Diencephalon (tissue), 1 donor: Measurements from ENCODE around the gene NCBP1. TPM values are rescaled to one million over a fixed set of nuclear protein-coding genes. Genes with fewer than 3 reads are reported as not detected.

Experiments
- total RNA-seq: library from RNA; depleted of rRNA; stranded (reverse); fragments of >200 nt; gene quantifications from one replicate; pipeline ENCODE4 v1.2.3, GENCODE V29; 2014

NCBP1 gene, protein sequence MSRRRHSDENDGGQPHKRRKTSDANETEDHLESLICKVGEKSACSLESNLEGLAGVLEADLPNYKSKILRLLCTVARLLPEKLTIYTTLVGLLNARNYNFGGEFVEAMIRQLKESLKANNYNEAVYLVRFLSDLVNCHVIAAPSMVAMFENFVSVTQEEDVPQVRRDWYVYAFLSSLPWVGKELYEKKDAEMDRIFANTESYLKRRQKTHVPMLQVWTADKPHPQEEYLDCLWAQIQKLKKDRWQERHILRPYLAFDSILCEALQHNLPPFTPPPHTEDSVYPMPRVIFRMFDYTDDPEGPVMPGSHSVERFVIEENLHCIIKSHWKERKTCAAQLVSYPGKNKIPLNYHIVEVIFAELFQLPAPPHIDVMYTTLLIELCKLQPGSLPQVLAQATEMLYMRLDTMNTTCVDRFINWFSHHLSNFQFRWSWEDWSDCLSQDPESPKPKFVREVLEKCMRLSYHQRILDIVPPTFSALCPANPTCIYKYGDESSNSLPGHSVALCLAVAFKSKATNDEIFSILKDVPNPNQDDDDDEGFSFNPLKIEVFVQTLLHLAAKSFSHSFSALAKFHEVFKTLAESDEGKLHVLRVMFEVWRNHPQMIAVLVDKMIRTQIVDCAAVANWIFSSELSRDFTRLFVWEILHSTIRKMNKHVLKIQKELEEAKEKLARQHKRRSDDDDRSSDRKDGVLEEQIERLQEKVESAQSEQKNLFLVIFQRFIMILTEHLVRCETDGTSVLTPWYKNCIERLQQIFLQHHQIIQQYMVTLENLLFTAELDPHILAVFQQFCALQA
- total RNA-seq, result 54.0 TPM

DNA sequence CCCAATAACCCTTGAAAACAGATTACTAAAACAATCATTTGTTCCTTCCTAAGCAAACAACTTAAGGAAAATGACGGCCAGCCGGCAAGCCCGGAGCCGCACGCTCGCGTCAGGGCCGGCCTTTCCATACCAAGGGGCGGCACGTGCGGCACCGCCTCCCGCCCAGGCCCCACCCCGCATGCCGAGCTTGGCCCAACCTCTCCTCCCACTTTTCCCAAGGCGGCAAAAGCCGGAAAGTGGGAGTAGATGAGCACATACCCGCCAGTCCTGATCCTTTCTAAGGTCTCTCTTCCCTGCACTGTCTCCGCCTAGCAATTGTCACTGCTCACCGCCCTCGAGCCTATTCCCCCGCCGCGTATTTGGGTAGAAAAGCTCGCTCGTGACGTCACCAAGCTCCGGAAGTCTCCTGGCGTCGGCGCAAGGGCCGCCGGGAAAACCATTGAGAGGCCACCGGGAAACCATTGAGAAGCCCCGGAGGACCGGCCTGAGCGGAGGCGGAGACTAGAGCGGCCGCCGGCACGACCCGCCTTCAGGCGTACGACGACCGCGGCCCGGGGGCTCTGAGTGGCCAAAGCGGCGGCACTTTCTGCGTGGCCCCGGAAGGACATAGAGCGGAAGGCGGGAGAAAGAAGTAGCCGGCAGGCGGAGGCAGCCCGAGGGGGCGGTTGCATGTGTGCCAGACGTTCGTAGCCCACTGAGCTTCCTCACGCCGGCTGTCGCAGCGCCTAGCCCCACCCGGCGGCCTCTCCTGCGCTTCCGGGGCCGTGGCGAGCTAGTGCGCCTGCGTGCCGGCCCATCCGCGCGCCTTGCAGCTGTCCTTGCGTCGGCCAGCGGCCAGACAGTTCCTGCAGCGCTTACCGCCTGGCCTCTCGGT lies at the start of gene NCBP1, which contains the start of gene TSTD2:
NCBP1 (plus strand) TSS at position 837 of the 874 bp plus-strand sequence. CDS start 61 bp downstream, outside the sequence.
TSTD2 (minus strand) TSS at position 384 of the 874 bp plus-strand sequence. CDS start 5,806 bp downstream, outside the sequence.

DNA sequence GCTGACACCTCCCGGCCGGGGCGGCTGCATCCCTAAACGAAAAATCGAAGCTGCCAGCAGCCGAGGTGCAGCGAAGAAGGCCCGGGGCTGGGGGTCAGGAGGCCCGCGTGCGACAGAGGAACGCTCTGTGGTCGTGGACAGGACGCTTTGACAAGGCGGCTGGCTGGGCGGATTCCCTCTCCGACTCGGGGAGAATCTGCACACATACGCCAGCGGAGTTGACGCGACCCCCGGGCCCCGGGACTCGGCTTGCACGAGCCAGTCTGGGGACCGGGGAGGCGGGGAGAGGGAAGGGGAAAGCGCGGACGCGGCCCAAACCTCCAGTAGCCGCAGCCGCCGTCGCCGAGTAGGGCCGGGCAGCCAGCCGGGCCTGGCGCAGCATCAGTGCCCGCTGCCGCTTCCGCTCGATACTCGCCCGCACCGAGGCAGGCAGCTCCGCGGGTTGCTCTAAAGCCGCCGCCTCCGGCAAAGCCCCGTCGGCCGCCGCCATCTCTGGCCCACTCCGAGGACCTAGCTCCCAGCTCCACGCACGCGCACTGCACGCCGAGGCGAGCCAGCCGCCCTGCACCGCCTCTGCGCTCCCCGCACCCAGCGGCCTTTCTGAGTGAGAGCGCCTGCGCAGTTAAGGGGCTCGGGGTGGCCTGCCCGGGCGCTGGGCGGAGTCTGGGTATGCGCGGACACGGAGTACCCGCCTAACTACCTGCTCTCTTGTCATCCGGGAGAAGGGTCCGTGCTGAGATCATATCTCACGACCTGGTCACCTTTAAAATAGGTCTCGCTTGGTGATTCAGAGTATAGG lies 63.4 kb downstream of the NCBP1 start, which contains the start of gene XPA:
XPA (minus strand) TSS at position 538 of the 799 bp plus-strand sequence; CDS start at position 490, 48 bp downstream.

Other genes with a start within 250 kb of the NCBP1 start
- 18.7 TPM for gene TDRD7, start 221.7 kb upstream of the NCBP1 start, total RNA-seq
- gene TMOD1, start 132.2 kb upstream of the NCBP1 start, total RNA-seq, result 5.5 TPM
- gene TSTD2, start 453 bp upstream of the NCBP1 start, total RNA-seq, result 32.3 TPM
- gene XPA, start 63.5 kb downstream of the NCBP1 start, total RNA-seq, result 21.0 TPM
- not detected for gene FOXE1, start 219.4 kb downstream of the NCBP1 start, total RNA-seq